HepG2 (cell line): Measurements from ENCODE around the gene ECE2. TPM values are rescaled to one million over a fixed set of nuclear protein-coding genes. Genes with fewer than 3 reads are reported as not detected.

Experiments used
- ATAC-seq: fragments of 200-7000 bp; cut with Tn5 transposase; 3 replicates; pipeline ENCODE4 v1.9.1; 2020; ENCODE audit warnings: mild to moderate bottlenecking, moderate library complexity
- BruUV-seq: library from RNA; stranded (reverse); fragments of 400-500 nt; replicated peaks from 2 replicates; lab custom pipeline; 2021; lab: Mats Ljungman, UMichigan
- CTCF ChIA-PET: fragments of 300-600 bp; formaldehyde crosslinking; extraction: SDS; loops from one replicate; lab custom pipeline; 2021; ENCODE audit warnings: low total read pairs, inconsistent platforms, low intra/inter-chr PET ratio; lab: Yijun Ruan, JAX
- POLR2A ChIA-PET: fragments of 350-600 bp; sonication (Branson Sonifier 250); formaldehyde crosslinking; loops from one replicate; lab custom pipeline; 2020; ENCODE audit warnings: antibody characterized with exemption, inconsistent platforms; lab: Yijun Ruan, JAX
- DNase-seq: peaks from one replicate; pipeline ENCODE4 v3.0.0-alpha.2; 2015; ENCODE audit warnings: low spot score
- FAIRE-seq: peaks from 3 replicates; lab custom pipeline; 2011; peaks lifted over from hg19 to GRCh38; lab: Jason Lieb, UNC
- H2AFZ ChIP-seq: one replicate; pipeline ENCODE4 v1.6.1; 2011; ENCODE audit warnings: low read length, inconsistent platforms
- H3K27ac ChIP-seq: fragments of 300-600 bp; 3 replicates; pipeline ENCODE4 v1.8.0; 2011; ENCODE audit warnings: mixed run types, mild to moderate bottlenecking, mixed read lengths, low read length, inconsistent platforms; ENCODE audit not compliant: insufficient read depth; ENCODE audit errors: extremely low read length
- H3K27me3 ChIP-seq, 2 experiments: fragments of 200-600 bp in 1 of 2; 2 replicates in 1 of 2; 3 replicates in 1 of 2; pipeline versions ENCODE4 v1.6.0 to v1.8.0; 2011; ENCODE audit warnings: low read length in 2 of 2, mild to moderate bottlenecking in 2 of 2, moderate library complexity in 2 of 2, inconsistent platforms in 1 of 2; ENCODE audit not compliant: insufficient read depth in 2 of 2, control insufficient read depth in 1 of 2
- H3K36me3 ChIP-seq, 2 experiments: fragments of 200-600 bp in 1 of 2; replicated peaks in 1 of 2; 2 replicates in 1 of 2; 3 replicates in 1 of 2; pipeline versions ENCODE4 v1.5.1 to v1.8.0; 2011; ENCODE audit warnings: low read length in 2 of 2, inconsistent platforms in 1 of 2; ENCODE audit not compliant: insufficient read depth in 2 of 2, control insufficient read depth in 1 of 2
- H3K4me1 ChIP-seq: 2 replicates; pipeline ENCODE4 v1.5.1; 2012; ENCODE audit warnings: low read length, inconsistent platforms; ENCODE audit not compliant: insufficient read depth
- H3K4me2 ChIP-seq: 2 replicates; pipeline ENCODE4 v1.6.0; 2011; ENCODE audit warnings: low read depth, low read length, inconsistent platforms
- H3K4me3 ChIP-seq, 3 experiments: fragments of 200-600 bp in 1 of 3; sonication (generic), shearing (Covaris generic) in 1 of 3; replicated peaks in 1 of 3; 2 replicates each; pipeline ENCODE4 v1.5.1; 2011 to 2016; ENCODE audit warnings: low read length in 3 of 3, inconsistent platforms in 2 of 3, low read depth in 2 of 3, mild to moderate bottlenecking in 2 of 3, control low read depth in 1 of 3, mixed read lengths in 1 of 3; ENCODE audit not compliant: insufficient read depth in 1 of 3
- H3K79me2 ChIP-seq: one replicate; pipeline ENCODE4 v1.6.1; 2011; ENCODE audit warnings: low read length, inconsistent platforms; ENCODE audit not compliant: insufficient read depth
- H3K9ac ChIP-seq: 2 replicates; pipeline ENCODE4 v1.6.0; 2011; ENCODE audit warnings: mild to moderate bottlenecking, low read depth, low read length, inconsistent platforms; ENCODE audit not compliant: insufficient read depth
- H3K9me3 ChIP-seq: 2 replicates; pipeline ENCODE4 v1.5.1; 2012; ENCODE audit warnings: mild to moderate bottlenecking, low read length
- H4K20me1 ChIP-seq: 2 replicates; pipeline ENCODE4 v1.6.0; 2011; ENCODE audit warnings: inconsistent platforms, mild to moderate bottlenecking, low read length, moderate library complexity; ENCODE audit not compliant: insufficient read depth
- HOXA5 ChIP-seq: sonication (generic); formaldehyde crosslinking; IDR thresholded peaks from 2 replicates; pipeline ENCODE4 v1.4.0; 2020; ENCODE audit warnings: missing genetic modification reagents
- PITX1 ChIP-seq: sonication (generic); formaldehyde crosslinking; IDR thresholded peaks from 2 replicates; pipeline ENCODE4 v1.5.1; 2020; ENCODE audit warnings: mild to moderate bottlenecking, missing genetic modification reagents
- POLR2G ChIP-seq: fragments of 200-400 bp; formaldehyde crosslinking; IDR thresholded peaks from 2 replicates; pipeline ENCODE4 v1.6.1; 2018; ENCODE audit warnings: mild to moderate bottlenecking, low read depth, low read length, moderate library complexity
- RBM22 ChIP-seq: fragments of 200-400 bp; formaldehyde crosslinking; optimal IDR thresholded peaks from 2 replicates; pipeline ENCODE3; 2017; ENCODE audit warnings: mild to moderate bottlenecking, low read length, moderate library complexity
- RBM39 ChIP-seq: fragments of 200-400 bp; formaldehyde crosslinking; IDR thresholded peaks from one replicate; pipeline ENCODE4 v1.6.1; 2018; ENCODE audit warnings: antibody characterized with exemption, mild to moderate bottlenecking, low read depth, low read length; ENCODE audit not compliant: poor library complexity, severe bottlenecking
- SIX1 ChIP-seq: sonication (generic); formaldehyde crosslinking; IDR thresholded peaks from 2 replicates; pipeline ENCODE4 v1.4.0; 2020; ENCODE audit warnings: missing genetic modification reagents, borderline replicate concordance
- SMARCC2 ChIP-seq: fragments of 450-650 bp; IDR thresholded peaks from 2 replicates; pipeline ENCODE4 v1.6.1; 2017; ENCODE audit warnings: antibody characterized with exemption, mild to moderate bottlenecking
- U2AF1 ChIP-seq: fragments of 200-400 bp; formaldehyde crosslinking; optimal IDR thresholded peaks from 2 replicates; pipeline ENCODE3; 2017; ENCODE audit warnings: mild to moderate bottlenecking, low read depth, low read length
- ZFP41 ChIP-seq: sonication (generic); formaldehyde crosslinking; IDR thresholded peaks from 2 replicates; pipeline ENCODE4 v1.4.0; 2020; ENCODE audit warnings: mild to moderate bottlenecking, missing genetic modification reagents, borderline replicate concordance
- ZNF263 ChIP-seq: sonication (generic); formaldehyde crosslinking; IDR thresholded peaks from 2 replicates; pipeline ENCODE4 v1.4.0; 2020; ENCODE audit warnings: missing genetic modification reagents
- ZSCAN20 ChIP-seq: sonication (generic); formaldehyde crosslinking; IDR thresholded peaks from 2 replicates; pipeline ENCODE4 v1.4.0; 2020; ENCODE audit warnings: missing genetic modification reagents, mild to moderate bottlenecking, borderline replicate concordance
- ZSCAN22 ChIP-seq: sonication (generic); formaldehyde crosslinking; IDR thresholded peaks from 2 replicates; pipeline ENCODE4 v1.4.0; 2020; ENCODE audit warnings: mild to moderate bottlenecking, missing genetic modification reagents
- ZSCAN30 ChIP-seq: sonication (generic); formaldehyde crosslinking; IDR thresholded peaks from 2 replicates; pipeline ENCODE4 v1.5.0; 2020; ENCODE audit warnings: mild to moderate bottlenecking, missing genetic modification reagents
- WGBS: methylation state at CpG from one replicate; pipeline ENCODE4 v1.1.6; 2017; ENCODE audit warnings: low lambda C conversion rate; 5-methylcytosine and 5-hydroxymethylcytosine counted together
- in situ Hi-C: cut with HindIII; loops from 2 replicates; pipeline ENCODE4 v1.10.0; 2017; ENCODE audit warnings: low pct_unique_long_range_greater_than_20kb; ENCODE audit not compliant: extremely low pct_ligation_motif_present
- intact Hi-C: fragments of 100-400 bp; cut with micrococcal nuclease; formaldehyde crosslinking; loops from one replicate; pipeline ENCODE4 v1.10.0; 2022; ENCODE audit not compliant: unreplicated experiment
- polyA plus RNA-seq, 8 experiments: library from polyadenylated mRNA; depleted of rRNA in 3 of 8; stranded (reverse) in 7 of 8; unstranded in 1 of 8; fragments of >200 nt; fragmentation: Illumina TruSeq in 4 of 8; extraction: Trizol in 4 of 8; gene quantifications; 2 replicates each; pipeline versions ENCODE4 v1.2.1 to v1.2.3, GENCODE V29; 2011 to 2016; ENCODE audit warnings: low read depth in 4 of 8, missing spikeins in 1 of 8, mixed read lengths in 1 of 8; ENCODE audit not compliant: insufficient read depth in 1 of 8
- total RNA-seq, 5 experiments: library from RNA; depleted of rRNA; stranded (reverse); fragments of >200 nt; fragmentation: Illumina TruSeq; extraction: Trizol; gene quantifications; 2 replicates each; pipeline ENCODE4 v1.2.3, GENCODE V29; 2016; ENCODE audit warnings: low read depth in 1 of 5
- TF ChIP-seq, protein P1 (sequence below): sonication (generic); formaldehyde crosslinking; IDR thresholded peaks from 2 replicates; pipeline ENCODE4 v1.4.0; 2020; ENCODE audit warnings: missing genetic modification reagents, borderline replicate concordance

The ECE2 gene
- total and polyA plus RNA-seq, 2 of the 13 experiments (the other 11 are each of a cell fraction or from before 2014, with no cell fraction given), result not detected

DNA sequence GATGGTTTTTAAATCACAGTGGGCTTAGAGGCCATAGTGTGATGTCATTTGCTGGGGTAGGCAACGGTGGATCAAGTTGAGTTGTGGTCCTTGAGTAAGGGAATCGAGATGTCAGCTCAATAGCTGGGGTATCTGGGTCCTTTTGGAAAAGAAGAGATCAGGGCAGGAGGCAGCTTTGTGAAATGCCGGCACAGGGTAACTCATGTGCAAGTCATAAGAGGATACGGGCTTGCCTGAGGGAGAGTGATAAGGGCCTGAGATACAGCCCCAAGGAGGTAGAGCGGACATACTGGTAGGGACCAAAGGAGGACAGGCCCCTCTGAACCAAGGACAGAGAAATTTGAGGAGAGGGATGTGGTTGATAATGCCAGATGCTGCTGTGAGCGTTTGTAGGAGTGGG is 57.4 kb downstream of the ECE2 start:
- DNase-seq, result no peak
- in situ Hi-C loops, result no loop called here
- Histone ChIP-seq H3K27me3 (no peaks in the 10 kb centered on the region; a peak in 1 of 5 replicates), H3K9me3 (no peaks in the 10 kb centered on the region)
- no peak for TF ChIP-seq SIX1 (CRISPR knock-in tag)
- TF ChIP-seq, protein P1, sequence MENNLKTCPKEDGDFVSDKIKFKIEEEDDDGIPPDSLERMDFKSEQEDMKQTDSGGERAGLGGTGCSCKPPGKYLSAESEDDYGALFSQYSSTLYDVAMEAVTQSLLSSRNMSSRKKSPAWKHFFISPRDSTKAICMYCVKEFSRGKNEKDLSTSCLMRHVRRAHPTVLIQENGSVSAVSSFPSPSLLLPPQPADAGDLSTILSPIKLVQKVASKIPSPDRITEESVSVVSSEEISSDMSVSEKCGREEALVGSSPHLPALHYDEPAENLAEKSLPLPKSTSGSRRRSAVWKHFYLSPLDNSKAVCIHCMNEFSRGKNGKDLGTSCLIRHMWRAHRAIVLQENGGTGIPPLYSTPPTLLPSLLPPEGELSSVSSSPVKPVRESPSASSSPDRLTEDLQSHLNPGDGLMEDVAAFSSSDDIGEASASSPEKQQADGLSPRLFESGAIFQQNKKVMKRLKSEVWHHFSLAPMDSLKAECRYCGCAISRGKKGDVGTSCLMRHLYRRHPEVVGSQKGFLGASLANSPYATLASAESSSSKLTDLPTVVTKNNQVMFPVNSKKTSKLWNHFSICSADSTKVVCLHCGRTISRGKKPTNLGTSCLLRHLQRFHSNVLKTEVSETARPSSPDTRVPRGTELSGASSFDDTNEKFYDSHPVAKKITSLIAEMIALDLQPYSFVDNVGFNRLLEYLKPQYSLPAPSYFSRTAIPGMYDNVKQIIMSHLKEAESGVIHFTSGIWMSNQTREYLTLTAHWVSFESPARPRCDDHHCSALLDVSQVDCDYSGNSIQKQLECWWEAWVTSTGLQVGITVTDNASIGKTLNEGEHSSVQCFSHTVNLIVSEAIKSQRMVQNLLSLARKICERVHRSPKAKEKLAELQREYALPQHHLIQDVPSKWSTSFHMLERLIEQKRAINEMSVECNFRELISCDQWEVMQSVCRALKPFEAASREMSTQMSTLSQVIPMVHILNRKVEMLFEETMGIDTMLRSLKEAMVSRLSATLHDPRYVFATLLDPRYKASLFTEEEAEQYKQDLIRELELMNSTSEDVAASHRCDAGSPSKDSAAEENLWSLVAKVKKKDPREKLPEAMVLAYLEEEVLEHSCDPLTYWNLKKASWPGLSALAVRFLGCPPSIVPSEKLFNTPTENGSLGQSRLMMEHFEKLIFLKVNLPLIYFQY, result no peak
- peak; percentile 9 for TF ChIP-seq RBM22
- no peak for TF ChIP-seq ZFP41 (CRISPR knock-in tag)
- TF ChIP-seq PITX1 (CRISPR knock-in tag), result no peak
- TF ChIP-seq ZSCAN30 (CRISPR knock-in tag), result no peak
- no peak for TF ChIP-seq HOXA5 (CRISPR knock-in tag)
- TF ChIP-seq ZSCAN22 (CRISPR knock-in tag), result no peak
- TF ChIP-seq POLR2G, result 0 out of 2 replicates have a peak, but pooled peaks have one; percentile 5
- TF ChIP-seq ZNF263 (CRISPR knock-in tag), result no peak
- no peak for TF ChIP-seq ZSCAN20 (CRISPR knock-in tag)
- no peak for TF ChIP-seq SMARCC2
- no peak for TF ChIP-seq U2AF1
- no peak for TF ChIP-seq RBM39
- TF ChIP-seq, all 625 proteins: peak for 2
- intact Hi-C loops, result no loop called here
- Histone ChIP-seq H2AFZ (no peak overlapping the region), H3K4me2 (no peak overlapping the region), H3K4me3 (no peak overlapping the region), H3K9ac (no peak overlapping the region), H3K27ac (no peak overlapping the region), H3K79me2 (peaks cover 16% of the 10 kb centered on the region), H4K20me1 (peaks cover 19% of the 10 kb centered on the region; the same call in 1 of the 2 replicates), H3K4me1 (peaks cover 18% of the 10 kb centered on the region), H3K36me3 (peaks cover 31 to 59% of the 10 kb centered on the region in 2 experiments)
- CTCF ChIA-PET, result no interaction called here
- WGBS, result 97% methylated on average over 6 of the region's 6 CpGs
- BruUV-seq, result TSS peak; percentile 31
- ATAC-seq, result no peak
- no peak for FAIRE-seq
- POLR2A ChIA-PET, result interaction anchor here (1.0 to 1.4 kb wide), 2 partner anchors 15 to 17 kb away, joined by 3 read pairs; no protein-coding TSS in a partner anchor
